Vagina (tissue), 2 donors: ENCODE data around the gene CUEDC2. TPM values are rescaled to one million over a fixed set of nuclear protein-coding genes. Genes with fewer than 3 reads are reported as not detected.

Experiments used
- DNase-seq, 2 donors: peaks; one replicate each; pipeline ENCODE4 v3.0.0-alpha.2; 2017; ENCODE audit errors: extremely low spot score in 2 of 2
- H3K27ac ChIP-seq: fragments of 200-600 bp; sonication (generic); one replicate; pipeline ENCODE4 v1.5.1; 2019
- H3K27me3 ChIP-seq: fragments of 200-600 bp; sonication (generic); one replicate; pipeline ENCODE4 v1.5.1; 2019
- H3K36me3 ChIP-seq, 2 donors: fragments of 200-600 bp; sonication (generic); one replicate each; pipeline ENCODE4 v1.5.1; 2017 to 2019
- H3K4me1 ChIP-seq: fragments of 200-600 bp; sonication (generic); one replicate; pipeline ENCODE4 v1.5.1; 2019
- H3K4me3 ChIP-seq, 2 donors: fragments of 200-600 bp; sonication (generic); 1 replicate in 1 of 2; 2 replicates in 1 of 2; pipeline ENCODE4 v1.5.1; 2016 to 2019
- H3K9me3 ChIP-seq: fragments of 200-600 bp; sonication (generic); one replicate; pipeline ENCODE4 v1.5.1; 2019
- POLR2A ChIP-seq, 2 donors: fragments of 450-650 bp; IDR thresholded peaks; one replicate each; pipeline ENCODE4 v1.6.1; 2017; ENCODE audit warnings: antibody characterized with exemption in 2 of 2, mild to moderate bottlenecking in 2 of 2, moderate library complexity in 2 of 2
- POLR2AphosphoS5 ChIP-seq, 2 donors: sonication (generic); formaldehyde crosslinking; IDR thresholded peaks; one replicate each; pipeline ENCODE4 v1.9.0; 2017; ENCODE audit warnings: antibody characterized with exemption in 2 of 2, mild to moderate bottlenecking in 2 of 2, low read depth in 1 of 2; ENCODE audit not compliant: insufficient read depth in 1 of 2
- intact Hi-C: fragments of 100-400 bp; cut with DNase I; formaldehyde crosslinking; loops from one replicate; pipeline ENCODE4 v1.15.1; 2023
- total RNA-seq: library from RNA; depleted of rRNA; stranded (reverse); fragments of >200 nt; gene quantifications from one replicate; pipeline ENCODE4 v1.2.3, GENCODE V29; 2016
- TF ChIP-seq, protein P1 (sequence below), 3 experiments: fragments of 450-650 bp in 2 of 3; fragments of 200-600 bp in 1 of 3; sonication (generic) in 1 of 3; IDR thresholded peaks; one replicate each; pipeline ENCODE4 v1.5.1; 2017 to 2019; ENCODE audit warnings: antibody characterized with exemption in 3 of 3, mild to moderate bottlenecking in 2 of 3, moderate library complexity in 2 of 3

Gene CUEDC2
- total RNA-seq, 1 donor from 2014 or later, result 52.1 TPM

- H3K27me3 ChIP-seq, result no peaks in the 10 kb centered on the region
- H3K9me3 ChIP-seq, result no peaks in the 10 kb centered on the region
- DNase-seq, result no peak
- TF ChIP-seq POLR2A (IDR thresholded peaks at IDR 0.05) (no peak), POLR2AphosphoS5 (IDR thresholded peaks at IDR 0.05; ENCODE audit: insufficient read depth in 1 of 2, low read depth in 1 of 2) (peak in 1 of 2 donors; percentile 30)
- peaks cover 5% of the 10 kb centered on the region for H3K4me1 ChIP-seq
- intact Hi-C loops, result no loop called here
- H3K36me3 ChIP-seq, result no peaks in the 10 kb centered on the region
- peak overlapping the region; percentile 62 for H3K27ac ChIP-seq
- peak overlapping the region; percentile 65 to 91 for H3K4me3 ChIP-seq
Measured at GRCh38 chr10:102449321-102450123, 17.1 kb upstream of the CUEDC2 start.

- DNase-seq, result no peak
- intact Hi-C loops, result no loop called here
- H3K36me3 ChIP-seq, result no peaks in the 10 kb centered on the region
- H3K27ac ChIP-seq, result no peak overlapping the region
- H3K4me1 ChIP-seq, result peaks cover 5% of the 10 kb centered on the region
- no peaks in the 10 kb centered on the region for H3K27me3 ChIP-seq
- no peak overlapping the region for H3K4me3 ChIP-seq
- no peaks in the 10 kb centered on the region for H3K9me3 ChIP-seq
- TF ChIP-seq POLR2AphosphoS5 (IDR thresholded peaks at IDR 0.05; ENCODE audit: insufficient read depth in 1 of 2, low read depth in 1 of 2) (no peak), POLR2A (IDR thresholded peaks at IDR 0.05) (no peak)
- TF ChIP-seq, protein P1, sequence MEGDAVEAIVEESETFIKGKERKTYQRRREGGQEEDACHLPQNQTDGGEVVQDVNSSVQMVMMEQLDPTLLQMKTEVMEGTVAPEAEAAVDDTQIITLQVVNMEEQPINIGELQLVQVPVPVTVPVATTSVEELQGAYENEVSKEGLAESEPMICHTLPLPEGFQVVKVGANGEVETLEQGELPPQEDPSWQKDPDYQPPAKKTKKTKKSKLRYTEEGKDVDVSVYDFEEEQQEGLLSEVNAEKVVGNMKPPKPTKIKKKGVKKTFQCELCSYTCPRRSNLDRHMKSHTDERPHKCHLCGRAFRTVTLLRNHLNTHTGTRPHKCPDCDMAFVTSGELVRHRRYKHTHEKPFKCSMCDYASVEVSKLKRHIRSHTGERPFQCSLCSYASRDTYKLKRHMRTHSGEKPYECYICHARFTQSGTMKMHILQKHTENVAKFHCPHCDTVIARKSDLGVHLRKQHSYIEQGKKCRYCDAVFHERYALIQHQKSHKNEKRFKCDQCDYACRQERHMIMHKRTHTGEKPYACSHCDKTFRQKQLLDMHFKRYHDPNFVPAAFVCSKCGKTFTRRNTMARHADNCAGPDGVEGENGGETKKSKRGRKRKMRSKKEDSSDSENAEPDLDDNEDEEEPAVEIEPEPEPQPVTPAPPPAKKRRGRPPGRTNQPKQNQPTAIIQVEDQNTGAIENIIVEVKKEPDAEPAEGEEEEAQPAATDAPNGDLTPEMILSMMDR (IDR thresholded peaks at IDR 0.05), result no peak
Measured at GRCh38 chr10:102444851-102445250, 12.5 kb upstream of the CUEDC2 start.

- Histone ChIP-seq H3K27ac (no peak overlapping the region), H3K4me1 (no peaks in the 10 kb centered on the region), H3K27me3 (no peaks in the 10 kb centered on the region), H3K36me3 (no peaks in the 10 kb centered on the region), H3K4me3 (no peak overlapping the region), H3K9me3 (no peaks in the 10 kb centered on the region)
- intact Hi-C loops, result no loop called here
- no peak for DNase-seq
- TF ChIP-seq POLR2A (IDR thresholded peaks at IDR 0.05) (no peak), POLR2AphosphoS5 (IDR thresholded peaks at IDR 0.05; ENCODE audit: insufficient read depth in 1 of 2, low read depth in 1 of 2) (no peak)
- TF ChIP-seq, protein P1 (IDR thresholded peaks at IDR 0.05), result no peak
Measured at GRCh38 chr10:102438374-102438773, 6.0 kb upstream of the CUEDC2 start.

DNA sequence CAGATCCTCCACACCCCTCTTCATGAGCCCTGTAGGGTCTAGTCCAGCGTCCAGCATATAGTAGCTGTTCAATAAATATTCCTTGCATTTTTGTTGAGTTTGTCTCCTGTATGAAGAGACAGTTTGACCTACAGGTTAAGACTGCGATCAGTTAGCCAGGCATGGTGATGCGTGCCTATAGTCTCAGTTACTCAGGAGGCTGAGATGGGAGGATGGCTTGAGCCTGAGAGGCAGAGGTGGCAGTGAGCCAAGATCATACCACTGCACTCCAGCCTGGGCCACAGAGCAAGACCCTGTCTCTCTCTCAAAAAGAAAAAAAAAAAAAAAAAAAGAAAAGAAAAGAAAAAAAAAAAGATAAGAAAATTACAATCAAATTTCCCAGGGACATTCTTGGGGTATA, 5.1 kb upstream of the CUEDC2 start:
- H3K4me3 ChIP-seq, result no peak overlapping the region
- no peak for DNase-seq
- TF ChIP-seq POLR2A (IDR thresholded peaks at IDR 0.05), result no peak
- TF ChIP-seq, protein P1 (IDR thresholded peaks at IDR 0.05), result no peak
- no peaks in the 10 kb centered on the region for H3K9me3 ChIP-seq
- H3K36me3 ChIP-seq, result no peaks in the 10 kb centered on the region
- H3K27me3 ChIP-seq, result no peaks in the 10 kb centered on the region
- no peak overlapping the region for H3K27ac ChIP-seq
- intact Hi-C loops, result no loop called here
- no peaks in the 10 kb centered on the region for H3K4me1 ChIP-seq

- H3K9me3 ChIP-seq, result no peaks in the 10 kb centered on the region
- no peak overlapping the region for H3K27ac ChIP-seq
- no peak for DNase-seq
- H3K4me3 ChIP-seq, result no peak overlapping the region
- H3K36me3 ChIP-seq, result no peaks in the 10 kb centered on the region
- H3K27me3 ChIP-seq, result no peaks in the 10 kb centered on the region
- no peak for TF ChIP-seq POLR2AphosphoS5 (IDR thresholded peaks at IDR 0.05; ENCODE audit: insufficient read depth in 1 of 2, low read depth in 1 of 2)
- TF ChIP-seq POLR2A (IDR thresholded peaks at IDR 0.05), result no peak
- TF ChIP-seq, protein P1 (IDR thresholded peaks at IDR 0.05), result no peak
- intact Hi-C loops, result no loop called here
- H3K4me1 ChIP-seq, result peaks cover 7% of the 10 kb centered on the region
Measured at GRCh38 chr10:102436312-102436711, 3.9 kb upstream of the CUEDC2 start.
